Measurements from ENCODE around the gene DNAJC28. TPM values are rescaled to one million over a fixed set of nuclear protein-coding genes. Genes with fewer than 3 reads are reported as not detected.
"Not testable (repeated sequence)": the region's sequence is repeated elsewhere in the genome, so short reads cannot be mapped to it uniquely, and the experiment has no call there.

The DNAJC28 gene
- total RNA-seq, 1 donor from 2014 or later: 1.2 TPM

DNA sequence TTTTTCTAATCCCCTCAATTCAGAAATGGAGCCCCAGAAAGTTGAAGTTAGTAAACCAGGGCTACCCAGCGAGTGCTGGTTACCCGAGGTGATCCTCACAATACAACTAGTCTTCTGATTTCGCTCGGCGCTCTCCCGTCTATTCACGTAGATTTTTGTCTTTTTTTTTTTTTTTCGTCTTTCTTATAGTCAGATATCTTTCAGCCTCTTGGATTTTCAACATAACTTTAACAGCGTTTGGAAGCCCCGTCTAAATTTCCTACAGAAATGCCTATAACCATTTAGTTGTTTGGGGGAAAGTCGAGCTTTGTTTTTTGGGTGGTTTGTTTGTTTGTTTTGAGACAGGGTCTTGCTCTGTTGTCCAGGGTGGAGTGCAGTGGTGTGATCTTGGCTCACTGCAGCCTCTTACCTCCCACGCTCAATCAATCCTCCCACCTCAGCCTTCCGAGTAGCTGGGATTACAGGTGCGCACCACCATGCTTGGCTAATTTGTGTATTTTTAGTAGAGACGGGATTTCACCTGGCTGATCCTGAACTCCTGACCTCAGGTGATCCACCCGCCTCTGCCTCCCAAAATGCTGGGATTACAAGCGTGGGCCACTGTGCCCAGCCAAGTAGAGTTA, 10.9 kb downstream of the DNAJC28 start:
- no peak for DNase-seq (ENCODE audit: low spot score)

GRCh38 chr21:33479679-33480480, 11.6 kb downstream of the DNAJC28 start, which contains the start of gene TMEM50B:
Gene TMEM50B (minus strand): TSS chr21:33479974. CDS start chr21:33468885, 11,089 bp downstream.
- DNase-seq (ENCODE audit: low spot score): peak; percentile 97

DNA sequence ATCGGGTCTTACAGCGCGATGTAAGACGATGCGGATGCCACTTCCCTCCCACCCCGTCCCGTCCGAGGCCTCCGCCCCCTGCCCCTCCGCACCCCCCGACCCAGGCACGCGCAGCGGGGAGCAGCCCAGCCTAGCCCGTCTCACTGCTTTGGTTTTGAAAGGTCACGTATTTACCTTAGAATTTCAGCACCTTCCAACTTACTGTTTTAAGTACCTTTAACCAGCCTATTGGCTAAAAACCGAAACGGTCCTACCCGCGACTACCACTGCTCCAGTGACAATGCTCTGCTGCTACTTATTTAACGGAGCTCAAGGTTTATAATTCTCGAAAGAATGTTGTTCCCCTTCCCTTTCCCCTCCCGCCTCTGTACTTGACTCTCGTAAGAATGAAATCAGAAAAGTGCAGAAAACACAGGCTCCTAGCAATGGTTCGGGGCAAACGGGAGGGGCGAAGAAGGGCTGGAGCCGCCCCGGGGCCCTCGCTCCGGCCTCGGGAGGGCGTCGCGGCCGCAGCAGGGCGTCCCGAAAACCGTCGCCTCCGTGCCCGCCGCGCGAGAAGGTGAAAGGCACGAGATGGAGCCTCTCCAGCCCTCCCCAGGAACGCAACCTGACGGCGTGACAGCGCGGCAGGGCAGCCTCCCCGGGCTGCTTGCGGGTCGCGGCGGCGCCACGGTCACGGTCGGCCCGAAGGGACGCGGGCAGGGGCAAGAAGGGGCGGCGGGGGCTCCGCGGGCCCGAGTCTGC, 12.4 kb downstream of the DNAJC28 start:
- no peak for DNase-seq (ENCODE audit: low spot score)

DNA sequence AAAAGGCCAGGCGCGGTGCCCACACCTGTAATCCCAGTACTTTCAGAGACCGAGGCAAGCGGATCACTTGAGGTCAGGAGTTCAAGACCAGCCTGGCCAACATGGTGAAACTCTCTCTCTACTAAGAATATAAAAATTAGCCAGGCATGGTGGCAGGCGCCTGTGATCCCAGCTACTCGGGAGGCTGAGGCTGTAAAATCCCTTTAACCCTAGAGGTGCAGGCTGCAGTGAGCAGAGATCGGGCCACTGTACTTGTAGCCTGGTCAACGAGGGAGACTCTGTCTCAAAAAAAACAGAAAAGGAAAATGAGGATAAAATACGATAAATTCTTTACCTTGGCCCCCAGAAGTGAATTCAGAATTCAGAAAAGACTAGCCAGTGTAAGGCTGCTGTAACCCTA, 13.3 kb downstream of the DNAJC28 start:
- no peak for DNase-seq (ENCODE audit: low spot score)

GRCh38 chr21:33477066-33477465, 14.4 kb downstream of the DNAJC28 start:
- no peak for DNase-seq (ENCODE audit: low spot score)

DNA sequence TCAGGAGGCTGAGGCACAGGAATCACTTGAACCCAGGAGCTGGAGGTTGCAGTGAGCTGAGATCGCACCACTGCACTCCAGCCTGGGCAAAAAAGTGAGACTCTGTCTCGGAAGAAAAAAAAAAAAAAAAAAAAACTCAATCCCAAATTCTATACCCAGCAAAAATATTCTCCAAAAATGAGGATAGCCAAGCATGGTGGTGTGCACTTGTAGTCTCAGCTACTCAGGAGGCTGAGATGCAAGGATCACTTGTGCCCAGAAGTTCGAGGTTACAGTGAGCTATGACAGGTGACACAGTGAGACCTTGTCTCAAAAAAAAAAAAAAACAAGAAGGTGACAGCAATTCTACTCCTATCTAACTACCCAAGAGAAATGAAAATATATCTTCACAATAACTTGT, 18.2 kb downstream of the DNAJC28 start:
- DNase-seq (ENCODE audit: low spot score): no peak

- DNase-seq (ENCODE audit: low spot score): no peak
Measured at GRCh38 chr21:33470701-33471100, 20.8 kb downstream of the DNAJC28 start.

DNA sequence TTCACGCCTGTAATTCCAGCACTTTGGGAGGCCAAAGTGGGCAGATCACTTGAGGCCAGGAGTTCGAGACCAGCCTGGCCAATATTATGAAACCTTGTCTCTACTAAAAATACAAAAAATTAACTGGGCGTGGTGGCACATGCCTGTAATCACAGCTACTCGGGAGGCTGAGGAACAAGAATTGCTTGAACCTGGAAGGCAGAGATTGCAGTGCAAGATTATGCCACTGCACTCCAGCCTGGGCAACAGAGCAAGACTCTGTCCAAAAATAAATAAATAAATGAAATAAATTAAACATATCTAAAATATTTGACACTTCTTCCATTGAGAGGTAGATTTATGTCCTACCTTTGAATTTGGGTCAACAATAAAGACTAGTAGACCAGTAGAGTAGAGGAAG, 22.3 kb downstream of the DNAJC28 start:
- not testable (repeated sequence) for DNase-seq (ENCODE audit: low spot score)

DNA sequence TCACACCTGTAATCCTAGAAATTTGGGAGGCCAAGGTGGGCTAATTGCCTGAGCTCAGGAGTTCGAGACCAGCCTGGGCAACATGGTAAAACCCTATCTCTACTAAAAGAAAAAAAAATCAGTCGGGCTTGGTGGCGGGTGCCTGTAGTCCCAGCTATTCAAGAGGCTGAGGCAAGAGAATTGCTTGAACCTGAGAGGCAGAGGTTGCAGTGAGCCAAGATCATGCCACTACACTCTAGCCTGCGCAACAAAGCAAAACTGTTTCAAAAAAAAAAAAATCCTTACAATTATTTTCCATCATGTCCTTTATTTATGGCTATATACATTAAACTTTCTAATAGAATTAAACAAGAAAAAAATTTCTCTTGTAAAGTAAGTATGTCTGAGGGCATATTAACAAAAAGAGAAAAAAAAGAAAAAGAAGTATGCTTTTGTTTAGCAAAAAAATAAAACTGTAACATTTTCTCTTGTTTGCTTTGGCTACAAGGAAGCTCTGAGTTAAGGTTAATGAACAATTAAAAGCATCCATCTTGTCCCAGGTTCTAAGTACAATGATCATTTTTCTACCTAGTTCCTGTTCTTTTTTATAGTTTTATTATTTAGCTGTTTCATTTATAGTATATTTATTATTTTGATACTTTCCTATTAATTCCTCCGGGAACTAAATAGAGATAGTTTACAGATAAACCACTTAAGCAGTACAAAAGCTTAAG, 29.8 kb downstream of the DNAJC28 start:
- DNase-seq (ENCODE audit: low spot score): no peak

DNA sequence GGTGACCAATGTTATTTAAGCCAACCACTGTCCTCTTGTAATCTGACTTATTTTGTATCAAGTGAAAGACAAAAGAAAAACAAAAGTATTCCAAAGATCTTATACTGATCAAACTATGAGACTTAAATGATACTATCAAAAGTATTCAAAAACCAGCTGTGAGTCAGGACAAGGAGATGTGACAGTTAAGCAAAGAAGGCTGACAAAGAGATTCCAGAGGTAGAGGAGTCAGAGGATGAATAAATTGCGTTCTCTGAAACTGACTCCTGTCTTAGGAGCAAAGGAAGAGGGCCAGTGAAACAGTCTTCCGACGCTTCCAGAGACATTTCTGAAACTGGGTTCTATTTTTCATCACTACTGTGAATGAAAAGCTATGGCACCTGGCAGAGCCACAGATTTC, 32.7 kb downstream of the DNAJC28 start:
- no peak for DNase-seq (ENCODE audit: low spot score)

DNA sequence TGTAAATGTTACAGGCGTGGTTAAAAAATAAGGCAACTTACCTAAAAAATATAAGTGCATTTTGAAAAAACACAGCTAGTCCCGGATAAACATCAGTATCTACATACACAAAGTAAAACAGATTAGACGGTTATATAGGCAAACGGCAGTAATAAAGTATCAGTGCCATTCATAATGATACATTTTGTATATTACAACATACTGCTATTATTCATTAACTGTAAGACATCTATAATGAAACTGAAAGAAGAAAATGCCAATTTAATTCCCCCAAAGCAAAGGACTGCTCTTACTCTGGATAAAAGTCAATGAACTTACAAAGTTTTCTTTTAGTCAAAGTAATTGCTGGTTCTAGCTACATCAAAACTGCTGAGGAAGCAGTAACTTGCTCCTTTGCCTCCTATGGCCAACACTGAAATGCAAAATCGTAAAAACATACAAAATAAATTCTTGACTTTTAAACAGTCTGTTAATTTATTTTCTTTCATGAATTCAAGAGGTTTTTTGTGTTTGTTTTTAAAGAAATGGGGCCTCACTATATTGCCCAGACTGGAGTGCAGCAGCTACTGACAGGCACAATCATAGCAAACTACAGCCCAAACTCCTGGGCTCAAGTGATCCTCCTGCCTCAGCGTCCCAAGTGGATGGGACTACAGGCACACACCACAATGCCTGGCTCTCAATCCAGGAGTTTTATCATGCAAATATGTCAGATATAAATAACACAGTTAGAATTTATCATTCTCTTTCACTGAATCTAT, 35.6 kb downstream of the DNAJC28 start:
- no peak for DNase-seq (ENCODE audit: low spot score)

DNA sequence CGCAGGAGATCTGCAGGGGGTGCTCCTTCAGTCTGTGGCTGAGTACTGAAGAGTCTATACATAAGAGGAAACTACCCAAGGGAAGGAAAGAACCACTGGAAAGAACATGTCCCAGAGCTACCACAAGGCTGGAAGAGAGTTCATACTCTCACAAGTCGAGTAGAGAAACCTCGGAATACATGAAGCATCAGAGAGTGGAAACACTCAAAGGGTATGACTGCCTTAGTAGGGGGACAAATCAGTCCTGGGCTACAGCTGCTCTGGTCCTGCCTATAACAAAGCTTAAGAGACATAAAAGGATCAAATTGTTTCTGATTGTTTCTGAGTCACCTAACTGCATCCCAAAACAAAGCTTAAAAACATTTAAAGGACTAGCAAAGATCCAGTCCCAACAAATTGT, 39.2 kb downstream of the DNAJC28 start:
- DNase-seq (ENCODE audit: low spot score): no peak

- DNase-seq (ENCODE audit: low spot score): no peak
Measured at GRCh38 chr21:33451634-33452071, 39.9 kb downstream of the DNAJC28 start.

DNA sequence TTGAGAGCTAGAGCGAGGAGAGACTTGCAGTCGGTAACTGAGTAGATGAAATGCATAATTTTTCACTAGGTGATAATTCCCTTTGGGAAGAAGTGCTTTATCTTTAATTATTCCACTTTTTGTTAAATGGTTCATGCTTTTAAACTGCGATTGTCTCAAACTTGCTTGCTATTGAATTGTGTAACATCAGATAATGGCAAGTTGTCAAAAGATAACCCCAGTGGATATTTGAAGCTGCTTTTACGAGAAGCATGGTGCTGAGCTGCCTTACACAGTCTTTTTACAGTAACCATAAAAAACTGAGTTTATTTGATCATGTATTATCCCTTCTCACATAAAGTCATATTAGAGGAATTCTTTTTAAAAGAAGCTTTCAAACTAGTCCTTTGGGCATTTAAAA, 41.9 kb downstream of the DNAJC28 start:
- DNase-seq (ENCODE audit: low spot score): no peak

- not testable (repeated sequence) for DNase-seq (ENCODE audit: low spot score)
Measured at GRCh38 chr21:33446620-33447019, 44.9 kb downstream of the DNAJC28 start.

- DNase-seq (ENCODE audit: low spot score): no peak
Measured at GRCh38 chr21:33444499-33444898, 47.0 kb downstream of the DNAJC28 start.

- DNase-seq (ENCODE audit: low spot score): no peak
Measured at GRCh38 chr21:33443194-33443593, 48.3 kb downstream of the DNAJC28 start.

GRCh38 chr21:33441489-33442477, 49.7 kb downstream of the DNAJC28 start:
- DNase-seq (ENCODE audit: low spot score): no peak
